ENCODE results near the gene NABP1.

Gene NABP1

GRCh38 chr2:191650896-191651773, 26.8 kb upstream of the NABP1 start:
- no peak for DNase-seq

GRCh38 chr2:191653667-191654391, 24.1 kb upstream of the NABP1 start:
- no peak for DNase-seq

- DNase-seq = no peak
Observed at GRCh38 chr2:191656391-191656790, 21.5 kb upstream of the NABP1 start.

GRCh38 chr2:191656792-191657191, 21.1 kb upstream of the NABP1 start:
- DNase-seq = no peak

GRCh38 chr2:191657977-191658376, 20.0 kb upstream of the NABP1 start:
- no peak for DNase-seq

GRCh38 chr2:191659198-191659597, 18.7 kb upstream of the NABP1 start:
- no peak for DNase-seq

- no peak for DNase-seq
Observed at GRCh38 chr2:191660575-191660974, 17.4 kb upstream of the NABP1 start.

- DNase-seq = no peak
Observed at GRCh38 chr2:191661097-191661924, 16.6 kb upstream of the NABP1 start.

GRCh38 chr2:191664823-191665677, 12.9 kb upstream of the NABP1 start:
- DNase-seq = no peak

- DNase-seq = no peak
Observed at GRCh38 chr2:191666226-191666625, 11.7 kb upstream of the NABP1 start.

- DNase-seq = no peak
Observed at GRCh38 chr2:191666732-191667131, 11.2 kb upstream of the NABP1 start.

GRCh38 chr2:191670076-191670475, 7.9 kb upstream of the NABP1 start:
- no peak for DNase-seq

GRCh38 chr2:191670787-191671186, 7.1 kb upstream of the NABP1 start:
- no peak for DNase-seq

GRCh38 chr2:191675807-191676721, 1.9 kb upstream of the NABP1 start:
- DNase-seq = peak; percentile 40

- peak; percentile 38 for DNase-seq
Observed at GRCh38 chr2:191676790-191677645, 918 bp upstream of the NABP1 start.

- DNase-seq = peak; percentile 67
Observed at GRCh38 chr2:191678437-191679100, 633 bp downstream of the NABP1 start.

- no peak for DNase-seq
Observed at GRCh38 chr2:191679818-191680600, 2.1 kb downstream of the NABP1 start.

- DNase-seq = no peak
Observed at GRCh38 chr2:191680639-191681038, 2.7 kb downstream of the NABP1 start.

GRCh38 chr2:191682126-191682525, 4.2 kb downstream of the NABP1 start:
- no peak for DNase-seq
